ENCODE measurements around the gene ERGIC1. TPM values are rescaled to one million over a fixed set of nuclear protein-coding genes. Genes with fewer than 3 reads are reported as not detected.

The ERGIC1 gene
- total and polyA plus RNA-seq, 2 of the 8 experiments (the other 6 are each of a cell fraction or from before 2014, with no cell fraction given): 95.3 to 106 TPM

- no peak overlapping the region for H2BK12ac ChIP-seq (ENCODE audit: low read depth, low read length)
- no peak overlapping the region for H2BK20ac ChIP-seq (ENCODE audit: low read length)
- ChIA-PET POLR2A (ENCODE audit: partially characterized antibody) (interaction anchor here (0.9 kb wide), 1 partner anchor 8 kb away, joined by 3 read pairs; no protein-coding TSS in a partner anchor), CTCF (ENCODE audit: partially characterized antibody) (interaction anchor here (0.6 to 3.7 kb wide), 11 partner anchors 9 to 489 kb away, joined by 3 to 31 read pairs (median 4); partner anchors contain the start of gene DUSP1)
- peak overlapping the region; percentile 6; the same call in 1 of the 2 replicates for H3K18ac ChIP-seq (ENCODE audit: extremely low read depth, low read length)
- DNase-seq (ENCODE audit: low read depth in 1 of 2, low spot score in 2 of 2): no peak
- FAIRE-seq: no peak
- no peaks in the 10 kb centered on the region for H3K79me2 ChIP-seq (ENCODE audit: control insufficient read depth in 1 of 2, insufficient read depth in 2 of 2, low read length in 2 of 2)
- H3K14ac ChIP-seq (ENCODE audit: insufficient read length): no peak overlapping the region
- H4K91ac ChIP-seq (replicated peaks; ENCODE audit: insufficient read length, low read length): no peak overlapping the region
- no peaks in the 10 kb centered on the region for H3K9me3 ChIP-seq (ENCODE audit: insufficient read depth in 2 of 2, low read depth in 1 of 2, low read length in 1 of 2)
- no peak overlapping the region for H4K5ac ChIP-seq (ENCODE audit: insufficient read length, low read depth, low read length)
- no peak overlapping the region for H2BK15ac ChIP-seq (ENCODE audit: low read length)
- H2AK5ac ChIP-seq (ENCODE audit: low read depth, low read length): no peak overlapping the region
- H3K4me1 ChIP-seq (replicated peaks in 1 of 4; ENCODE audit: control insufficient read depth in 3 of 4, insufficient read depth in 4 of 4, low read length in 3 of 4): peaks cover 0 to 9% (median 4%) of the 10 kb centered on the region in 4 experiments; a peak in 5 of 7 replicates
- no peak overlapping the region for H3K56ac ChIP-seq (replicated peaks; ENCODE audit: insufficient read length, low read depth, low read length)
- no peaks in the 10 kb centered on the region for H3K23me2 ChIP-seq (ENCODE audit: low read depth, low read length)
- no peak overlapping the region for H2BK5ac ChIP-seq (ENCODE audit: low read depth, low read length)
- TF ChIP-seq SP2 (IDR thresholded peaks at IDR 0.05; ENCODE audit: low read length) (no peak), YY1 (IDR thresholded peaks at IDR 0.05; ENCODE audit: low read depth, low read length) (no peak), RBBP5 (IDR thresholded peaks at IDR 0.05; ENCODE audit: borderline replicate concordance, low read depth, low read length) (no peak), CREB1 (IDR thresholded peaks at IDR 0.05) (no peak), EP300 (IDR thresholded peaks at IDR 0.05; ENCODE audit: borderline replicate concordance in 1 of 2, low read depth in 2 of 2, low read length in 2 of 2) (no peak), KDM4A (IDR thresholded peaks at IDR 0.05; ENCODE audit: low read depth, low read length, severe bottlenecking) (no peak), CBX8 (IDR thresholded peaks at IDR 0.05; ENCODE audit: borderline replicate concordance, low read depth, low read length) (no peak)
- H4K8ac ChIP-seq (ENCODE audit: extremely low read depth, insufficient read depth, low read length): no peak overlapping the region
- H3K79me1 ChIP-seq (ENCODE audit: low read depth, low read length): no peaks in the 10 kb centered on the region
- no peak overlapping the region for H3K4me2 ChIP-seq (ENCODE audit: insufficient read depth in 1 of 2, low read depth in 2 of 2, low read length in 2 of 2)
- no peak overlapping the region for H2AFZ ChIP-seq (ENCODE audit: low read length)
- H2BK120ac ChIP-seq (replicated peaks; ENCODE audit: low read depth, low read length): no peak overlapping the region
- H3K27ac ChIP-seq (ENCODE audit: low read depth, low read length): no peak overlapping the region
- H3K4ac ChIP-seq (replicated peaks; ENCODE audit: insufficient read length, low read depth, low read length): no peak overlapping the region
- 85% methylated on average over 4 of the region's 4 CpGs; no CpG with 5 or more reads in 1 of the 2 experiments for WGBS, 2 experiments (ENCODE audit: extremely low coverage in 1 of 2, insufficient coverage in 1 of 2, insufficient read length in 1 of 2, insufficient replicate concordance in 2 of 2, low coverage in 1 of 2, low lambda C conversion rate in 2 of 2, missing lambda C conversion rate in 1 of 2)
- no peak overlapping the region for H3K4me3 ChIP-seq (ENCODE audit: extremely low read depth in 1 of 4, insufficient read depth in 2 of 4, low read depth in 3 of 4, low read length in 4 of 4)
- H3K23ac ChIP-seq (ENCODE audit: insufficient read length): no peak overlapping the region
- no peaks in the 10 kb centered on the region for H3K27me3 ChIP-seq (replicated peaks in 1 of 4; ENCODE audit: control insufficient read depth in 3 of 4, extremely low read depth in 1 of 4, insufficient read depth in 3 of 4, low read length in 3 of 4)
- peaks cover 0 to 11% (median 2%) of the 10 kb centered on the region in 4 experiments; a peak in 2 of 8 replicates for H3K36me3 ChIP-seq (ENCODE audit: control insufficient read depth in 2 of 4, insufficient read depth in 4 of 4, low read length in 3 of 4)
- peaks cover 6 to 19% of the 10 kb centered on the region in 2 experiments for H4K20me1 ChIP-seq (replicated peaks in 1 of 2; ENCODE audit: control insufficient read depth in 1 of 2, insufficient read depth in 2 of 2, low read length in 2 of 2)
- no peak overlapping the region for H3K9ac ChIP-seq (replicated peaks in 1 of 4; ENCODE audit: extremely low read depth in 1 of 4, low read depth in 3 of 4, low read length in 3 of 4)
These were observed 70.2 kb downstream of the ERGIC1 start for GRCh38 chr5:172904312-172904642.
